AG04449 (cell line): Measurements from ENCODE around the gene SLC22A5.
"Not testable (repeated sequence)": the region's sequence is repeated elsewhere in the genome, so short reads cannot be mapped to it uniquely, and the experiment has no call there.

Source experiments
- CTCF ChIA-PET: fragments of 350-600 bp; formaldehyde crosslinking; extraction: SDS; loops from one replicate; lab custom pipeline; 2021; ENCODE audit warnings: antibody characterized with exemption; lab: Yijun Ruan, JAX
- POLR2A ChIA-PET: fragments of 400-600, 350-600 bp; formaldehyde crosslinking; extraction: SDS; loops from one replicate; lab custom pipeline; 2020; ENCODE audit warnings: antibody characterized with exemption, inconsistent platforms; lab: Yijun Ruan, JAX
- DNase-seq: peaks from one replicate; pipeline ENCODE4 v3.0.0-alpha.2; 2010; ENCODE audit warnings: low read depth, low spot score
- H3K4me3 ChIP-seq: 2 replicates; pipeline ENCODE4 v1.5.1; 2011; ENCODE audit warnings: low read depth, mild to moderate bottlenecking, control low read depth, low read length
- TF ChIP-seq, protein P1 (sequence below): IDR thresholded peaks from one replicate; pipeline ENCODE4 v1.5.1; 2011; ENCODE audit warnings: mild to moderate bottlenecking, moderate library complexity, low read length, control low read depth, inconsistent platforms; ENCODE audit not compliant: insufficient read depth; ENCODE audit errors: missing control alignments

The SLC22A5 gene

DNA sequence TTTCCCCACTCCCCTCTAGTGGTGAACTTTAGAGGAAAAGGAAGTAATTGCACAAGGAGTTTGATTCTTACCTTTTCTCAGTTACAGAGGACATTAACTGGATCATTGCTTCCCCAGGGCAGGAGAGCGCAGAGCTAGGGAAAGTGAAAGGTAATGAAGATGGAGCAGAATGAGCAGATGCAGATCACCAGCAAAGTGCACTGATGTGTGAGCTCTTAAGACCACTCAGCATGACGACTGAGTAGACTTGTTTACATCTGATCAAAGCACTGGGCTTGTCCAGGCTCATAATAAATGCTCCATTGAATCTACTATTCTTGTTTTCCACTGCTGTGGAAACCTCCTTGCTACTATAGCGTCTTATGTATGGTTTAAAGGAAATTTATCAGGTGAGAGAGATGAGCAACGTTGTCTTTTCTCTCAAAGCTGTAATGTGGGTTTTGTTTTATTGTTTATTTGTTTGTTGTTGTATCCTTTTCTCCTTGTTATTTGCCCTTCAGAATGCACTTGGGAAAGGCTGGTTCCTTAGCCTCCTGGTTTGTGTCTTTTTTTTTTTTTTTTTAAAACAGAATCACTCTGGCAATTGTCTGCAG lies 25.3 kb downstream of the SLC22A5 start:
- ChIA-PET POLR2A (no interaction called here), CTCF (interaction anchor here (1.1 to 16.9 kb wide), 5 partner anchors 8 to 132 kb away, joined by 4 to 610 read pairs (median 4); partner anchors contain the start of gene IRF1)
- no peak for DNase-seq
- TF ChIP-seq, protein P1, sequence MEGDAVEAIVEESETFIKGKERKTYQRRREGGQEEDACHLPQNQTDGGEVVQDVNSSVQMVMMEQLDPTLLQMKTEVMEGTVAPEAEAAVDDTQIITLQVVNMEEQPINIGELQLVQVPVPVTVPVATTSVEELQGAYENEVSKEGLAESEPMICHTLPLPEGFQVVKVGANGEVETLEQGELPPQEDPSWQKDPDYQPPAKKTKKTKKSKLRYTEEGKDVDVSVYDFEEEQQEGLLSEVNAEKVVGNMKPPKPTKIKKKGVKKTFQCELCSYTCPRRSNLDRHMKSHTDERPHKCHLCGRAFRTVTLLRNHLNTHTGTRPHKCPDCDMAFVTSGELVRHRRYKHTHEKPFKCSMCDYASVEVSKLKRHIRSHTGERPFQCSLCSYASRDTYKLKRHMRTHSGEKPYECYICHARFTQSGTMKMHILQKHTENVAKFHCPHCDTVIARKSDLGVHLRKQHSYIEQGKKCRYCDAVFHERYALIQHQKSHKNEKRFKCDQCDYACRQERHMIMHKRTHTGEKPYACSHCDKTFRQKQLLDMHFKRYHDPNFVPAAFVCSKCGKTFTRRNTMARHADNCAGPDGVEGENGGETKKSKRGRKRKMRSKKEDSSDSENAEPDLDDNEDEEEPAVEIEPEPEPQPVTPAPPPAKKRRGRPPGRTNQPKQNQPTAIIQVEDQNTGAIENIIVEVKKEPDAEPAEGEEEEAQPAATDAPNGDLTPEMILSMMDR, result no peak
- H3K4me3 ChIP-seq, result no peak overlapping the region

DNA sequence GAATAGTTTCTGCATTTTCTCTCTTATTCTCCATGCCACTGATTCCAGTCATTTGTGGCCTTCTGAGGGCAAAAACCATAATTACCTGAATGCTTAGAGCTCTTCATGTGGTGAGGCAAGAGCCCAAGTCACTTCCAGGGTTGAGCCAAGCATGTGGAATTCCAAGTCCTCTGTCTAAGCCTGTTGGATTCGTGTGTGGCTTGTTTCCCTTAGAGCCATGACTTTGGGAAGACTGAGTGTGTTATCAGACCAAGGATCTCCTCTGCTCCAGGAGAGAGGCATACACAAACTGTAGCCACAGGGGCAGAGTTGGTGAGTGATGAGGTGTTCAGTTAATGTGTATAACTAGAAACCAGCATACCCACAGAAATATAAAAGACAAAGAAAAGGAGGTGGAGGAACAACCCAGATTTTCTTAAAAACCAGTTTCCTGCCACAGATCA lies 27.1 kb downstream of the SLC22A5 start:
- CTCF ChIA-PET, result interaction anchor here (16.9 kb wide), 1 partner anchor 100 kb away, joined by 610 read pairs; the partner anchor contains the start of gene IRF1
- POLR2A ChIA-PET, result no interaction called here
- no peak overlapping the region for H3K4me3 ChIP-seq
- TF ChIP-seq, protein P1, result no peak
- no peak for DNase-seq

DNA sequence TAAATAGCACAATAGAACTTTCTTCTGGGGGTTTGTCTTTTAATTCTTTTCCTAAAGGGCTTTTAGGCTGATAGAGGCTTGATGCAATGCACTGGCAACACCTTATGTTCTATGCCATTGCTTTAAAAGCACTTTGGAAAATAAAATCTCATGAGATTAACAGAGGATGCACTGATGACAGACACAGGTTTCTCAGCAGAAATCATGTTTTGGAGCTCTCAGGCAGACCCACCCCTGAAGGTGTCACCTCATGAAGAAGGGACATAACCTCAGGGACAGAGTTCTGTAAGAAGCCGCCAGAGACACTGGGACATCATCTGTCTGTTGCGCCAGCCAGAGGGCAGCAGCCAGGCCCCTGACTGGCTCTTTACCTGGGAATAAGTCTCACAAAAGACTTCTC lies 27.7 kb downstream of the SLC22A5 start:
- no peak for DNase-seq
- TF ChIP-seq, protein P1, result no peak
- CTCF ChIA-PET, result no interaction called here
- H3K4me3 ChIP-seq, result no peak overlapping the region
- POLR2A ChIA-PET, result no interaction called here

DNA sequence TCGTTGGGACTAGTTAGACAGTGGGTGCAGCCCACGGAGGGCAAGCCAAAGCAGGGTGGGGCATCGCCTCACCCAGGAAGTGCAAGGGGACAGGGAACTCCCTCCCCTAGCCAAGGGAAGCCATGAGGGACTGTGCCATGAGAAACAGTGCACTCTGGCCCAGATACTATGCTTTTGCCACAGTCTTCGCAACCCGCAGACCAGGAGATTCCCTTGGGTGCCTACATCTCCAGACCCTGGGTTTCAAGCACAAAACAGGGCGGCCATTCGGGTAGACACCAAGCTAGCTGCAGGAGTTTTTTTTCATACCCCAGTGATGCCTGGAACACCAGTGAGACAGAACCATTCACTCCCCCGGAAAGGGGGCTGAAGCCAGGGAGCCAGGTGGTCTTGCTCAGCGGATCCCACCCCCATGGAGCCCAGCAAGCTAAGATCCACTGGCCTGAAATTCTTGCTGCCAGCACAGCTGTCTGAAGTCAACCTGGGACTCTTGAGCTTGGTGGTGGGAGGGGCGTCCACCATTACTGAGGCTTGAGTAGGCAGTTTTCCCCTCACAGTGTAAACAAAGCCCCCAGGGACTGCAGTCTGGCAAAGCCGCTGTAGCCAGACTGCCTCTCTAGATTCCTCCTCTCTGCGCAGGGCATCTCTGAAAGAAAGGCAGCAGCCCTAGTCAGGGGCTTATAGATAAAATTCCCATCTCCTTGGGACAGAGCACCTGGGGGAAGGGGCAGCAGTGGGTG lies 28.6 kb downstream of the SLC22A5 start:
- CTCF ChIA-PET, result interaction anchor here (0.8 to 3.1 kb wide), 4 partner anchors 12 to 129 kb away, joined by 3 to 15 read pairs (median 3); no protein-coding TSS in a partner anchor

DNA sequence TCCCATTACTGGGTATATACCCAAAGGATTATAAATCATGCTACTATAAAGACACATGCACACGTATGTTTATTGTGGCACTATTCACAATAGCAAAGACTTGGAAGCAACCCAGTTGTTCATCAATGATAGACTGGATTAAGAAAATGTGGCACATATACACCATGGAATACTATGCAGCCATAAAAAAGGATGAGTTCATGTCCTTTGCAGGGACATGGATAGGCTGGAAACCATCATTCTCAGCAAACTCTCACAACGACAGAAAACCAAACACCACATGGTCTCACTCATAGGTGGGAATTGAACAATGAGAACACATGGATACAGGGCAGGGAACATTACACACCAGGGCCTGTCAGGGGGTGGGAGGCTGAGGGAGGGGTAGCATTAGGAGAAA lies 34.5 kb downstream of the SLC22A5 start:
- CTCF ChIA-PET, H3K4me3 ChIP-seq, POLR2A ChIA-PET, DNase-seq: not testable (repeated sequence)

More for the DNA sequence above, 28.6 kb downstream of the SLC22A5 start:
- DNase-seq, H3K4me3 ChIP-seq, POLR2A ChIA-PET: not testable (repeated sequence)

DNA sequence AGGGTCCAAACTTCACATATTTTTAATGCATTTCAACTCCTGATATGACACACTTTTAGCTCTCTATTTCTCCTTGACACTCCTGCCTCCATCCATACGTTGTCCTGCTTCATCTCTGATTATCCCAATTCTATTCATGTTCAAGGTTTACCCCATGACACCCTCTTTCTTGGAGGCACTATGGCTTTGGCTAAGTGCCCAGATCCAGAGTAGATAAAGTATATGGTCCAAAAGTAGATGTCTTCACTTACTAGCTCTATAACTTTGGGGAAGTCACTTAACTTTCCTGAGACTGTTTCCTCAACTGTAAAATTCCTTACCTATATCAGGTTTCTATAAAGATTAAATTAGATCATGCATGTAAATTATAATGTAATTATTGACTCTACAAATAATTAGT lies 36.1 kb downstream of the SLC22A5 start:
- ChIA-PET CTCF (interaction anchor here (0.8 to 3.1 kb wide), 5 partner anchors 10 to 98 kb away, joined by 3 to 9 read pairs (median 5); no protein-coding TSS in a partner anchor), POLR2A (no interaction called here)
- no peak overlapping the region for H3K4me3 ChIP-seq
- TF ChIP-seq, protein P1, result no peak
- no peak for DNase-seq

DNA sequence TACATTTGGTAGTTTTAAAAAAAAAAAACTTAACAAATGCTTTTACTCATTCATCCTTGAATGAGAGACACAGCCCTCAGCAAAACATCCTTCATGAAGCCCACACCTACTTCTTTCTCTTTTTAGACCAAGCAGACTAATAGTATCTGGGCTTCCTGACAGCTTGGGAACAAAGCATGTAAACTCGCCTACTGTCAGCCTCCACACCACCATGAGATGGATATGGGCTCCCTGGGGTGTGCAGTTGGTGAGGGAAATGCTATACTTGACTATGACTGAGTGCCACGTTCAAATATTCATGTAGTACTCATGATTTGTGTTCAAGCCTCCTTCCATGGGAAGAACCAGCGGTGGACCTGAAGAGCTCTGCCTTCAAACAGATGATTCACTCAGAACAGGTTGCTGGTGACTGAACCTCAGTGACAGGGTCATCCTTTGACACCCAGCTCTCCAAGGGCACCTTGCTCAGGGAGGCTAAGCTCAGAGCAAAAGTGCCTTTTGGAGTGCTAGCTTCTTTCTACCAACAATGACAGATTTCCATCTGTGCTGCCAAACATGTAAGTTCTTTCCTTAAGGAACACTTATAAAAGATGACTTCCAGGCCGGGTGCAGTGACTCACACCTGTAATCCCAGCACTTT lies 36.8 kb downstream of the SLC22A5 start:
- DNase-seq, result no peak
- TF ChIP-seq, protein P1, result no peak
- POLR2A ChIA-PET, result no interaction called here
- CTCF ChIA-PET, result interaction anchor here (0.8 to 3.4 kb wide), 7 partner anchors 9 to 98 kb away, joined by 3 to 10 read pairs (median 6); no protein-coding TSS in a partner anchor
- H3K4me3 ChIP-seq, result no peak overlapping the region
